ENCODE measurements around the gene BRMS1. TPM values are rescaled to one million over a fixed set of nuclear protein-coding genes. Genes with fewer than 3 reads are reported as not detected.
A peak's percentile ranks its signal among the peaks of the same experiment; 100 is the strongest.

The BRMS1 gene
- total and polyA plus RNA-seq, 2 donors (not counting 1 experiment from before 2014, with no cell fraction given): 25.7 to 43.9 TPM

DNA sequence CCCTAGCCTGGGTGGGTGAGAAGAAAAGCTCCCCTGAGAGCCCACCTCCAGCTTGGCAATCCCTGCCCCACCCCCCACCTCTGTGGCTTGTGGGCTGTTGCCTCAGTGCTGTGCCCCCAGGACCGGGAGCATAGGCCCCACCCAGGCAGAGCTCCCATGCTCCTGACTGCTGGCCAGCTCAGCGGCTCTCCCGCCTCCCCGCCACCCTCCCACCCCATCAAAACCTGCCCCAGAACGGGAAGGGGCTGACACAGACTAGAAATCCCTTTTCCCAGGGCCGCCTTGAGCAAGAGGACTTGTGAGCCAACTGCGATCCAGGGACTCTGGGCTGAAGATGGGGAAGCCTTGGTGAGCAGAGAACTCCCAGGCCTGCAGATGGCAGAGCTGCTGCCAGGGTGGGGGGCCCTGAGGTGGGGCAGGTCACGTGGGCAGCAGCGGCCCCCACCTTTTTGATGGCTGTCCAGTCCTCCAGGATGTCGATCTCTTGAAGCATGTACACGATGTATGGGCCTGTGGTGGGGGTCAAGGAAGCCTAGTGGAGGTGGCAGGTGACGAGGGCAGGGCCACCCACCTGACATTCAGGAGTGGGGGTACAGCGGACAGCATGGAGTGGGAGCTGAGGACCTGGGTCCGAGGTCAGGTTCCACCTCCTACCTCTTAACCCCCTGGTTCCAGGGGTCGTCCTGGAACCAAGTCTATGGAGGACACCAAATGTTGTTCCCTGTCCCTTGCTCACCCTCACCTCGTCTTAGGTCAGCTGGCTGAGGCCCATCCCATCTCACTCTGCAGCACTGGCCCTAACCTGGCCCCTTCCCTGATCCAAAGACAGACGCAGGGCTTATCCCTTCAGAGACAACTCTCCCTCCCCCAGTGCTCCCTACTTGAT, 6.4 kb downstream of the BRMS1 start:
- peaks cover 36% of the 10 kb centered on the region for H3K79me2 ChIP-seq (ENCODE audit: control insufficient read depth, insufficient read depth, low read length)

DNA sequence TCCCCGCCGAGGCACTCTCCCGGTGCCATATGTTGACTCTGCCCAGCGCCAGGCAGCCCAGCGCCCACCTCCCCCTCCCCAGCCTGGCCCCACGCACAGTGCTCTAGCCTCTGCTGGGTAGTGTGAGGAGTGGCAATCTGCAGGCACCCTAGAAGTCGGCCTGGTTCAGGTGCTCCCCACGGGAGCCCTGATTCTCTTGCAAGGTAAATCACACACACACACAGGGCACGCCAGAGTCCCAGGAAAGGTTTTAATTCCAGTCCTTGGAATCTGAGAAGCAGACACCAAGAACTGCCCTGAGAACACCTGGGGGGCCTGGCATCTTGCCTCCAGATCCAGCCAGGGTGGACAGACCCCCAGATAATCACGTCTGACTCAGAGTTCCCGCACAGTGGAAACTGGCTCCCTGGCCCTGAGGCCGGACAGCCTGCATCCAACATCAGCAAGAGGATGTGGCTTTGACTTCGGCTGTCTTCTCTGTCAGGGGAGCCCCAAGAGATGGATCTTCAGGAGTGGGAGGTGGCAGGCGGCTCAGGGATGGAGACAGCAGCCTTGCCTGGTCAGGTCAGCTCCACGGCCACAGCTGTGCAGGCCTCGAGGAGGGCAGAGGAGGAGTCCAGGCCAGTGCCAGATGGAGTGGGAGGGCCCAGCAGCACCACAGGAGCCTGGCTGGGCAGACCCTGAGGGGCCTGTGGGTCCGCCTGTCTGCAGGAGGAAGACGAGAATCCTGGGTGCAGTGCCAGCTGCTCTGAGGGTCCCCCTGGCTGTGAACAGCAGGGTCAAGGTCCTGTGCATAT, 7.6 kb downstream of the BRMS1 start:
- Histone ChIP-seq H3K79me2 (ENCODE audit: control insufficient read depth, insufficient read depth, low read length) (peaks cover 39% of the 10 kb centered on the region), H2AFZ (ENCODE audit: low read length) (no peak overlapping the region), H3K27ac (ENCODE audit: insufficient read depth, low read length) (peak overlapping the region; percentile 100), H3K4me2 (ENCODE audit: extremely low read depth, insufficient read depth, low read length) (peak overlapping the region; percentile 48), H3K9me3 (ENCODE audit: control insufficient read depth, insufficient read depth, low read depth, low read length) (no peaks in the 10 kb centered on the region), H3K9ac (ENCODE audit: insufficient read depth, low read length) (peak overlapping the region; percentile 99), H3K4me1 (ENCODE audit: control insufficient read depth, extremely low read depth, insufficient read depth, low read length) (peaks cover 36% of the 10 kb centered on the region), H3K27me3 (ENCODE audit: control insufficient read depth, insufficient read depth, low read length) (no peaks in the 10 kb centered on the region), H4K20me1 (ENCODE audit: control insufficient read depth, extremely low read depth, insufficient read depth, low read length) (no peaks in the 10 kb centered on the region), H3K36me3 (ENCODE audit: control insufficient read depth, insufficient read depth, low read length) (peaks cover 51% of the 10 kb centered on the region), H3K4me3 (replicated peaks in 1 of 4; ENCODE audit: control extremely low read depth in 1 of 4, insufficient read depth in 1 of 4, low read depth in 3 of 4, low read length in 4 of 4) (peak overlapping the region in 1 of 4 experiments; percentile 22)
- peak; percentile 30 to 69 for DNase-seq (ENCODE audit: low read depth in 2 of 2)
- TF ChIP-seq, protein P1, sequence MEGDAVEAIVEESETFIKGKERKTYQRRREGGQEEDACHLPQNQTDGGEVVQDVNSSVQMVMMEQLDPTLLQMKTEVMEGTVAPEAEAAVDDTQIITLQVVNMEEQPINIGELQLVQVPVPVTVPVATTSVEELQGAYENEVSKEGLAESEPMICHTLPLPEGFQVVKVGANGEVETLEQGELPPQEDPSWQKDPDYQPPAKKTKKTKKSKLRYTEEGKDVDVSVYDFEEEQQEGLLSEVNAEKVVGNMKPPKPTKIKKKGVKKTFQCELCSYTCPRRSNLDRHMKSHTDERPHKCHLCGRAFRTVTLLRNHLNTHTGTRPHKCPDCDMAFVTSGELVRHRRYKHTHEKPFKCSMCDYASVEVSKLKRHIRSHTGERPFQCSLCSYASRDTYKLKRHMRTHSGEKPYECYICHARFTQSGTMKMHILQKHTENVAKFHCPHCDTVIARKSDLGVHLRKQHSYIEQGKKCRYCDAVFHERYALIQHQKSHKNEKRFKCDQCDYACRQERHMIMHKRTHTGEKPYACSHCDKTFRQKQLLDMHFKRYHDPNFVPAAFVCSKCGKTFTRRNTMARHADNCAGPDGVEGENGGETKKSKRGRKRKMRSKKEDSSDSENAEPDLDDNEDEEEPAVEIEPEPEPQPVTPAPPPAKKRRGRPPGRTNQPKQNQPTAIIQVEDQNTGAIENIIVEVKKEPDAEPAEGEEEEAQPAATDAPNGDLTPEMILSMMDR (conservative IDR thresholded peaks at IDR 0.05 in 1 of 2, IDR thresholded peaks at IDR 0.05 in 1 of 2; ENCODE audit: low read depth in 1 of 2, low read length in 2 of 2): no peak
- no peak for TF ChIP-seq EZH2 (IDR thresholded peaks at IDR 0.05; ENCODE audit: low read length, missing control alignments)

More for the DNA sequence above, 6.4 kb downstream of the BRMS1 start:
- no peak for DNase-seq (ENCODE audit: low read depth in 2 of 2)
- Histone ChIP-seq H4K20me1 (ENCODE audit: control insufficient read depth, extremely low read depth, insufficient read depth, low read length) (no peaks in the 10 kb centered on the region), H3K4me1 (ENCODE audit: control insufficient read depth, extremely low read depth, insufficient read depth, low read length) (peaks cover 38% of the 10 kb centered on the region), H3K9me3 (ENCODE audit: control insufficient read depth, insufficient read depth, low read depth, low read length) (no peaks in the 10 kb centered on the region), H2AFZ (ENCODE audit: low read length) (no peak overlapping the region), H3K4me3 (replicated peaks in 1 of 4; ENCODE audit: control extremely low read depth in 1 of 4, insufficient read depth in 1 of 4, low read depth in 3 of 4, low read length in 4 of 4) (no peak overlapping the region), H3K27me3 (ENCODE audit: control insufficient read depth, insufficient read depth, low read length) (no peaks in the 10 kb centered on the region), H3K27ac (ENCODE audit: insufficient read depth, low read length) (peak overlapping the region; percentile 100), H3K4me2 (ENCODE audit: extremely low read depth, insufficient read depth, low read length) (no peak overlapping the region), H3K9ac (ENCODE audit: insufficient read depth, low read length) (no peak overlapping the region), H3K36me3 (ENCODE audit: control insufficient read depth, insufficient read depth, low read length) (peaks cover 41% of the 10 kb centered on the region)
- no peak for TF ChIP-seq EZH2 (IDR thresholded peaks at IDR 0.05; ENCODE audit: low read length, missing control alignments)
- TF ChIP-seq, protein P1 (conservative IDR thresholded peaks at IDR 0.05 in 1 of 2, IDR thresholded peaks at IDR 0.05 in 1 of 2; ENCODE audit: low read depth in 1 of 2, low read length in 2 of 2): no peak
